GM06990 (cell line): ENCODE measurements around the gene CHGA.
A peak's percentile ranks its signal among the peaks of the same experiment; 100 is the strongest.

Source experiments
- DNase-seq: peaks from one replicate; pipeline ENCODE4 v3.0.0-alpha.2; 2011; ENCODE audit not compliant: insufficient read length; ENCODE audit errors: extremely low read depth
- H3K27me3 ChIP-seq: replicated peaks from 2 replicates; pipeline ENCODE4 v1.6.0; 2011; ENCODE audit warnings: low read length; ENCODE audit not compliant: control insufficient read depth, insufficient read depth
- H3K36me3 ChIP-seq: 2 replicates; pipeline ENCODE4 v1.5.1; 2011; ENCODE audit warnings: low read length; ENCODE audit not compliant: control insufficient read depth, insufficient read depth
- H3K4me3 ChIP-seq: replicated peaks from 2 replicates; pipeline ENCODE4 v1.5.1; 2011; ENCODE audit warnings: low read depth, mild to moderate bottlenecking, control low read depth, low read length
- TF ChIP-seq, protein P1 (sequence below): IDR thresholded peaks from 2 replicates; pipeline ENCODE4 v1.5.1; 2011; ENCODE audit warnings: low read length, control low read depth, mild to moderate bottlenecking, inconsistent platforms; ENCODE audit not compliant: insufficient read depth, poor library complexity, severe bottlenecking

CHGA gene

DNA sequence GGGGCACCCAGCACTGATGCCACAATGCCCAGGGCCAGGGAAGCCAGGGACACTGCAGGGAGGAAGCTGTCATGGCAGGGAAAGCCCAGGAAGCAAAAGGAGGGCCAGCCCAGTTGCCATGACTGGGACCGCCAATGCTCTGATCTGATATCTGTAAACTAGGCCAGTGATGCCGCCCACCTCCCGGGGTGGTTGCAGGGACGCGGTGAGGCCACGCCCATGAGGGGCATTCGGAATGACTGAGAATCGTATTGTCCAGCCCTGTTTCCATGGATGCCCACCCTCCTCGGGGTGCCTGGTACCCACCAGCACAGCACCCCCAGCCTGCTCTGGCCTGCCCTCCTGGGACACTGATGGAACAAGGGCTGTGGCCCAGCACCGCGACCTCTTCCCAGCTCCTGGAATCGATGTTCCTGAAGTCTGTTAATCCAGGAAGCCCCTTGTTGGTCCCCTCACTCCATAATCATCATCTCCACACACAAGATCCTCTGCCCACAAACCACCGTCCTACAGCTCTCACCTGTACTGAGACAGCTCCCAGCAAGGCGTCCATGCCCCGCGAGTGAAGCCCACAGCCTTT is 48.7 kb downstream of the CHGA start:
- Histone ChIP-seq H3K4me3 (no peak overlapping the region), H3K36me3 (no peaks in the 10 kb centered on the region), H3K27me3 (no peaks in the 10 kb centered on the region)
- DNase-seq, result no peak
- TF ChIP-seq, protein P1, sequence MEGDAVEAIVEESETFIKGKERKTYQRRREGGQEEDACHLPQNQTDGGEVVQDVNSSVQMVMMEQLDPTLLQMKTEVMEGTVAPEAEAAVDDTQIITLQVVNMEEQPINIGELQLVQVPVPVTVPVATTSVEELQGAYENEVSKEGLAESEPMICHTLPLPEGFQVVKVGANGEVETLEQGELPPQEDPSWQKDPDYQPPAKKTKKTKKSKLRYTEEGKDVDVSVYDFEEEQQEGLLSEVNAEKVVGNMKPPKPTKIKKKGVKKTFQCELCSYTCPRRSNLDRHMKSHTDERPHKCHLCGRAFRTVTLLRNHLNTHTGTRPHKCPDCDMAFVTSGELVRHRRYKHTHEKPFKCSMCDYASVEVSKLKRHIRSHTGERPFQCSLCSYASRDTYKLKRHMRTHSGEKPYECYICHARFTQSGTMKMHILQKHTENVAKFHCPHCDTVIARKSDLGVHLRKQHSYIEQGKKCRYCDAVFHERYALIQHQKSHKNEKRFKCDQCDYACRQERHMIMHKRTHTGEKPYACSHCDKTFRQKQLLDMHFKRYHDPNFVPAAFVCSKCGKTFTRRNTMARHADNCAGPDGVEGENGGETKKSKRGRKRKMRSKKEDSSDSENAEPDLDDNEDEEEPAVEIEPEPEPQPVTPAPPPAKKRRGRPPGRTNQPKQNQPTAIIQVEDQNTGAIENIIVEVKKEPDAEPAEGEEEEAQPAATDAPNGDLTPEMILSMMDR, result no peak

DNA sequence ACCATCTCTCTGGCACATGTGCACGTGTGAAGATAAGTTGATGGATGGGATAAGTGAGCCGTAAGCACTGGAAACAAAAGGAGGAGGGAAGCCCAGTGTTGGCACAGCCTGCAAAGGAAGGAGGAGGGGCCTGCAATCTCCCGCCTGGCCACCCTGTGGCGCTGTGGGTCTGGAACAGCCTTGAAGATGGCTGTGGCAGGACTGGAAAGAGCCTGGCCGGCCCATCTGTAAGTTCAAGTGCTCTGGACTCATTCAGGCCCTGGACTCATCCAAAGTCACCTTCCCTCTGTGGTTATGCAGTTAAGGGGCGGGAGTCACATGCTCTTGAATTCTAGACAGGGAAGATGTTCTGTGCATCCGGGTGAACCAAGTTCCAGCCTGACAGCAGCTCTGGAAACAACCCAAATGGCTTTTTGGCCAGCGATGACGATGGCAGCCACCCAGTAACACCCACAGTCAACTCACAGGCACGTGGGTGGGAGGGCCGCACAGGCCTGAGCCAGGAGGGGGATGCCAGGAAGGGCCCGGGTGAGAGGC is 50.4 kb downstream of the CHGA start:
- DNase-seq, result no peak
- Histone ChIP-seq H3K36me3 (no peaks in the 10 kb centered on the region; the same call in 1 of the 2 replicates), H3K27me3 (no peaks in the 10 kb centered on the region), H3K4me3 (no peak overlapping the region)
- TF ChIP-seq, protein P1, result peak; percentile 27

DNA sequence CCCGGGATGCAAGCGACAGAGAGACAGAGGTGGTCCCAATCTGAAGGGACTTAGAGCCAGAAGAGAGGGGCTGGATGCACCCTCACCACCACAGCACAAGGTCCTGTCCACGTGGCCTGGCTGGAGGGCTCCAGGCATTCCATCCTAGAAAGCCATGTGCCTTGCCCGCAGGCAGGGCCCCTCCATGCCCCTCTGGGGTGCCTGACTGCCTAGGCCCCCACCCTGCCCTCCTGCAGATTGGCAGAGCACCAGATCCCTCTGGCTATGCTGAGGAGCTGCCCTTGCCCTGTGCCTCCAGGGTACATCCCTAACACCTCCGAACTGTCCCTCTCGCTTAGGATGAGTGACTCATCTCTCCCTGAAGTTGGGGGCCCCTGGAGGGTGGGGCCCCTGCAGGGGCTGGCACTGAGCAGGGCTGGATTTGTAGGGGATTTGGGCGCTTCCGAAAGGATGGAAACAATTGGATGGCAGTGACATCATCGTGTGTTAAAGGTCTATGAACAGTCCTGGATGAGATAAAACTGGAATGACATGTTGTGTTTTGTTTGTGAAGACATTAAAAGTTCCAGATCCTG is 50.9 kb downstream of the CHGA start:
- no peak for DNase-seq

DNA sequence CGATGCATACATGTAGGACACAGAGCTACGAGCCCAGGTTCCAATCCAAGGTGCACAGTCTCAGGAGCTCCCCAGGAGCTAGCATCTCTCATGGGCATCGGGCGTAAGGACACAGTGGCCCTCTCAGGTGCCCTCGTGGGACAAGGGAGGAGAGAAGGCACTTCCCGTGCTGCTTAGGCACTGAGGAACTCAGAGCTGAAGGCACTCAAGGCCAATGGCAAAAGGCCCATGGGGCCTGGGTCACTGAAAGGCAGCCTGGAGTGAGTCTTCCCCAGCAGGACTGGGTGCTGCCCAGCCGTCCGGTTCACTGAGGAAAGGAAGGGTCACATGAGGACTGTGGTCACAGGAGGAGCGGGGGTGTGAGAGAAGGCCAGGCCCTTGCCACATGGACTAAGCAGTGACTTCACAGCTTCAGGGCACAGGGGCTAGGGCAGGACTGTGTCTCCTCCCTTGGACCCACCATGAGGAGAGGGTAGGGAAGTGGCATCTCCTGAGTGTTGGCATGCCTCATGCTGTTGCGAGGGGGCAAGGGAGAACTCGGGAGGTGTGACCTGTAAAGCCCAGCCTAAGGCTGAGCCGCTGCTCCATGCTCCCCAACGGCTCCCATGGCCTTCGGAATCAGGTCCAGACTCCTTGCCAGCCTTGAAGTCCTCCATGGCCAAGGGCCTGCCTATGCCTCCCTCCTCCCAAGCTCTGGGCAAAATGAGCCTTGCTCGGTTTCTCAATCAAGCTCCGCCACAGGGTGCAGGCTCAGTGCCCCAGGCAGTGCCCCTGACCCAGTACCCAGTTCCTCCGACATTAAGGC is 51.8 kb downstream of the CHGA start:
- no peaks in the 10 kb centered on the region; the same call in 1 of the 2 replicates for H3K36me3 ChIP-seq
- TF ChIP-seq, protein P1, result no peak
- H3K27me3 ChIP-seq, result no peaks in the 10 kb centered on the region
- DNase-seq, result no peak
- H3K4me3 ChIP-seq, result no peak overlapping the region

More for the DNA sequence above, 50.9 kb downstream of the CHGA start:
- no peaks in the 10 kb centered on the region; the same call in 1 of the 2 replicates for H3K36me3 ChIP-seq
- no peaks in the 10 kb centered on the region for H3K27me3 ChIP-seq
- TF ChIP-seq, protein P1, result no peak
- no peak overlapping the region for H3K4me3 ChIP-seq

DNA sequence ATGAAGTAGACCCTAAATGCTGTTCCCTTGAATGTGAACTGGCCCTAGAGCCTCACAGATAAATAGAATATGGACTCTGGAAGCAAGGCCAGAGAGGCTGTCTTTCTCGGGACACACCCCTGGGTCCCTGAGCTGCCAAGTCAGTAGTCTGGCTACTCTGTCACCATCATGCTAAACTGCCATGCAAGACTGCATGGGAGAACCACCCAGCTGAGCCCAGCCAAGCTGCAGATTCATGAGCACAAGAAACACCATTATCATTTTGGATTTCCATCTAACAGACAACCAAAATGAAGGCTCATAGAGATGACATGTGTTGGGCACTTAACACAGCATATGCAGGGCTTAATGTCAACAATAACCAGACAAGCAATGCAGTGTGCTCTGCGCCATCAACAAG is 53.3 kb downstream of the CHGA start:
- H3K27me3 ChIP-seq, result no peaks in the 10 kb centered on the region
- H3K36me3 ChIP-seq, result no peaks in the 10 kb centered on the region; the same call in 1 of the 2 replicates
- TF ChIP-seq, protein P1, result no peak
- H3K4me3 ChIP-seq, result no peak overlapping the region
- DNase-seq, result no peak
